H1 (cell line): ENCODE measurements around the gene CD63. TPM values are rescaled to one million over a fixed set of nuclear protein-coding genes. Genes with fewer than 3 reads are reported as not detected.

Source experiments
- CTCF ChIA-PET: fragments of 300-600 bp; sonication (Branson Sonifier 250); formaldehyde crosslinking; loops from one replicate; lab custom pipeline; 2021; ENCODE audit not compliant: partially characterized antibody; lab: Charles Lee
- POLR2A ChIA-PET: fragments of 300-600 bp; sonication (Branson Sonifier 250); formaldehyde crosslinking; loops from one replicate; lab custom pipeline; 2021; ENCODE audit warnings: inconsistent platforms; ENCODE audit not compliant: partially characterized antibody; lab: Charles Lee
- DNase-seq, 2 experiments: peaks; one replicate each; pipeline versions ENCODE4 v3.0.0 to v3.0.0-alpha.2; 2010 to 2022; ENCODE audit warnings: low spot score in 2 of 2, low read depth in 1 of 2, mixed read lengths in 1 of 2
- FAIRE-seq: peaks from 2 replicates; lab custom pipeline; 2011; peaks lifted over from hg19 to GRCh38; lab: Jason Lieb, UNC
- H2AFZ ChIP-seq: 2 replicates; pipeline ENCODE4 v1.8.1; 2012; ENCODE audit warnings: low read length, inconsistent platforms
- H2AK5ac ChIP-seq: 2 replicates; pipeline ENCODE4 v1.6.1; 2013; ENCODE audit warnings: low read depth, low read length
- H2BK120ac ChIP-seq: replicated peaks from 2 replicates; pipeline ENCODE3; 2013; ENCODE audit warnings: low read depth, low read length, inconsistent platforms
- H2BK12ac ChIP-seq: 2 replicates; pipeline ENCODE4 v1.6.1; 2013; ENCODE audit warnings: low read depth, low read length
- H2BK15ac ChIP-seq: 2 replicates; pipeline ENCODE4 v1.6.1; 2013; ENCODE audit warnings: low read length
- H2BK20ac ChIP-seq: 2 replicates; pipeline ENCODE4 v1.6.1; 2013; ENCODE audit warnings: low read length
- H2BK5ac ChIP-seq: 2 replicates; pipeline ENCODE4 v1.6.1; 2013; ENCODE audit warnings: low read depth, low read length
- H3K14ac ChIP-seq: 2 replicates; pipeline ENCODE4 v1.6.1; 2013; ENCODE audit warnings: inconsistent platforms; ENCODE audit not compliant: insufficient read length
- H3K18ac ChIP-seq: 2 replicates; pipeline ENCODE4 v1.6.1; 2013; ENCODE audit warnings: low read length; ENCODE audit errors: extremely low read depth
- H3K23ac ChIP-seq: 2 replicates; pipeline ENCODE4 v1.6.1; 2013; ENCODE audit warnings: inconsistent platforms; ENCODE audit not compliant: insufficient read length
- H3K23me2 ChIP-seq: 2 replicates; pipeline ENCODE4 v1.6.1; 2013; ENCODE audit warnings: low read depth, low read length
- H3K27ac ChIP-seq: 2 replicates; pipeline ENCODE4 v1.6.1; 2011; ENCODE audit warnings: low read depth, low read length, inconsistent platforms
- H3K27me3 ChIP-seq, 4 experiments: replicated peaks in 1 of 4; 1 replicate in 1 of 4; 2 replicates in 3 of 4; pipeline versions ENCODE4 v1.6.1 to v1.8.1; 2011 to 2013; ENCODE audit warnings: low read length in 3 of 4, mild to moderate bottlenecking in 3 of 4, inconsistent platforms in 2 of 4, mixed read lengths in 2 of 4, moderate library complexity in 1 of 4; ENCODE audit not compliant: control insufficient read depth in 3 of 4, insufficient read depth in 3 of 4; ENCODE audit errors: extremely low read depth in 1 of 4
- H3K36me3 ChIP-seq, 4 experiments: 2 replicates each; pipeline versions ENCODE4 v1.6.1 to v1.8.1; 2011 to 2013; ENCODE audit warnings: mild to moderate bottlenecking in 4 of 4, low read length in 3 of 4, moderate library complexity in 2 of 4, control low read depth in 1 of 4, inconsistent platforms in 1 of 4; ENCODE audit not compliant: insufficient read depth in 4 of 4, control insufficient read depth in 2 of 4
- H3K4ac ChIP-seq: replicated peaks from 2 replicates; pipeline ENCODE3; 2013; ENCODE audit warnings: low read length, low read depth, mixed read lengths, inconsistent platforms; ENCODE audit not compliant: insufficient read length
- H3K4me1 ChIP-seq, 4 experiments: replicated peaks in 1 of 4; 1 replicate in 1 of 4; 2 replicates in 3 of 4; pipeline versions ENCODE4 v1.6.1 to v1.8.1; 2011 to 2013; ENCODE audit warnings: low read length in 3 of 4, inconsistent platforms in 2 of 4, mixed read lengths in 1 of 4; ENCODE audit not compliant: insufficient read depth in 4 of 4, control insufficient read depth in 3 of 4
- H3K4me2 ChIP-seq, 2 experiments: 2 replicates each; pipeline versions ENCODE4 v1.6.1 to v1.8.1; 2011 to 2013; ENCODE audit warnings: low read depth in 2 of 2, low read length in 2 of 2, control low read depth in 1 of 2, inconsistent platforms in 1 of 2, mild to moderate bottlenecking in 1 of 2; ENCODE audit not compliant: insufficient read depth in 1 of 2
- H3K4me3 ChIP-seq, 4 experiments: fragments of 200-600, 300-600 bp in 1 of 4; sonication (generic), shearing (Covaris generic), sonication (Bioruptor Twin) in 1 of 4; 2 replicates each; pipeline versions ENCODE4 v1.5.1 to v1.8.1; 2011 to 2016; ENCODE audit warnings: low read length in 4 of 4, low read depth in 3 of 4, control low read depth in 2 of 4, inconsistent platforms in 2 of 4, mild to moderate bottlenecking in 2 of 4, mixed read lengths in 1 of 4, moderate library complexity in 1 of 4; ENCODE audit not compliant: insufficient read depth in 2 of 4; ENCODE audit errors: extremely low read depth in 1 of 4
- H3K56ac ChIP-seq: replicated peaks from 2 replicates; pipeline ENCODE3; 2013; ENCODE audit warnings: low read depth, mild to moderate bottlenecking, mixed read lengths, low read length, inconsistent platforms; ENCODE audit not compliant: insufficient read length
- H3K79me1 ChIP-seq: 2 replicates; pipeline ENCODE4 v1.6.1; 2013; ENCODE audit warnings: low read depth, low read length, control low read depth
- H3K79me2 ChIP-seq, 2 experiments: 2 replicates each; pipeline versions ENCODE4 v1.6.1 to v1.8.1; 2012 to 2013; ENCODE audit warnings: low read length in 2 of 2, mild to moderate bottlenecking in 2 of 2, inconsistent platforms in 1 of 2; ENCODE audit not compliant: insufficient read depth in 2 of 2, control insufficient read depth in 1 of 2
- H3K9ac ChIP-seq, 4 experiments: replicated peaks in 1 of 4; 1 replicate in 1 of 4; 2 replicates in 3 of 4; pipeline versions ENCODE4 v1.6.1 to v1.8.1; 2011 to 2013; ENCODE audit warnings: low read depth in 3 of 4, low read length in 3 of 4, control low read depth in 2 of 4, mild to moderate bottlenecking in 2 of 4, moderate library complexity in 2 of 4, inconsistent platforms in 1 of 4; ENCODE audit errors: extremely low read depth in 1 of 4
- H3K9me3 ChIP-seq, 2 experiments: 2 replicates each; pipeline versions ENCODE4 v1.6.1 to v1.8.1; 2012 to 2013; ENCODE audit warnings: mild to moderate bottlenecking in 2 of 2, moderate library complexity in 2 of 2, control low read depth in 1 of 2, inconsistent platforms in 1 of 2, low read depth in 1 of 2, low read length in 1 of 2, mixed read lengths in 1 of 2; ENCODE audit not compliant: insufficient read depth in 2 of 2
- H4K20me1 ChIP-seq, 2 experiments: replicated peaks in 1 of 2; 2 replicates each; pipeline versions ENCODE3 to v1.8.1; 2011 to 2013; ENCODE audit warnings: inconsistent platforms in 2 of 2, low read length in 2 of 2, mild to moderate bottlenecking in 1 of 2; ENCODE audit not compliant: insufficient read depth in 2 of 2, control insufficient read depth in 1 of 2
- H4K5ac ChIP-seq: 2 replicates; pipeline ENCODE4 v1.6.1; 2013; ENCODE audit warnings: low read length, low read depth, mixed read lengths, inconsistent platforms; ENCODE audit not compliant: insufficient read length
- H4K8ac ChIP-seq: 2 replicates; pipeline ENCODE4 v1.8.0; 2013; ENCODE audit warnings: mild to moderate bottlenecking, moderate library complexity, low read length, inconsistent platforms; ENCODE audit not compliant: insufficient read depth; ENCODE audit errors: extremely low read depth
- H4K91ac ChIP-seq: replicated peaks from 2 replicates; pipeline ENCODE3; 2013; ENCODE audit warnings: low read length, mixed read lengths, inconsistent platforms; ENCODE audit not compliant: insufficient read length
- BACH1 ChIP-seq: IDR thresholded peaks from 2 replicates; pipeline ENCODE4 v1.6.1; 2012; ENCODE audit warnings: low read length, improper control_type of control experiment
- BCL11A ChIP-seq, 2 experiments: IDR thresholded peaks; one replicate each; pipeline ENCODE4 v1.6.1; 2011; ENCODE audit warnings: low read depth in 2 of 2, low read length in 2 of 2, mild to moderate bottlenecking in 2 of 2
- CBX5 ChIP-seq: fragments of 300-800, 300-1000 bp; sonication (generic); IDR thresholded peaks from 2 replicates; pipeline ENCODE4 v1.7.1; 2016; ENCODE audit warnings: antibody characterized with exemption, low read length, low read depth
- CHD1 ChIP-seq: IDR thresholded peaks from 2 replicates; pipeline ENCODE4 v1.6.1; 2012; ENCODE audit warnings: low read depth, low read length, improper control_type of control experiment
- EGR1 ChIP-seq: IDR thresholded peaks from 2 replicates; pipeline ENCODE4 v1.6.1; 2011; ENCODE audit warnings: low read depth, low read length, borderline replicate concordance
- KDM1A ChIP-seq: fragments of 200-600, 300-600 bp; sonication (generic); IDR thresholded peaks from 2 replicates; pipeline ENCODE4 v1.7.1; 2016; ENCODE audit warnings: mild to moderate bottlenecking, low read length, borderline replicate concordance
- RAD21 ChIP-seq, 2 experiments: IDR thresholded peaks in 1 of 2; conservative IDR thresholded peaks in 1 of 2; 2 replicates each; pipeline ENCODE4 v1.6.1; 2011; ENCODE audit warnings: low read depth in 2 of 2, low read length in 2 of 2, improper control_type of control experiment in 1 of 2, inconsistent platforms in 1 of 2, mild to moderate bottlenecking in 1 of 2, moderate library complexity in 1 of 2
- TAF7 ChIP-seq: optimal IDR thresholded peaks from 2 replicates; pipeline ENCODE3; 2011; ENCODE audit warnings: low read depth, mild to moderate bottlenecking, inconsistent platforms, low read length, moderate library complexity, borderline replicate concordance
- YY1 ChIP-seq: IDR thresholded peaks from 2 replicates; pipeline ENCODE4 v1.6.1; 2011; ENCODE audit warnings: low read depth, mild to moderate bottlenecking, low read length
- WGBS, 2 experiments: shearing (Covaris generic) in 1 of 2; methylation state at CpG; one replicate each; pipeline versions ENCODE4 v1.1.6 to v1.1.7; 2013 to 2015; ENCODE audit warnings: low lambda C conversion rate in 2 of 2, mixed read lengths in 2 of 2, inconsistent platforms in 1 of 2, low coverage in 1 of 2, missing lambda C conversion rate in 1 of 2; ENCODE audit not compliant: insufficient replicate concordance in 2 of 2, insufficient coverage in 1 of 2, insufficient read length in 1 of 2; ENCODE audit errors: extremely low coverage in 1 of 2, missing lambda C conversion rate in 1 of 2; 5-methylcytosine and 5-hydroxymethylcytosine counted together
- polyA plus RNA-seq, 7 experiments: library from polyadenylated mRNA; depleted of rRNA in 3 of 7; stranded (reverse) in 5 of 7; unstranded in 2 of 7; fragments of >200 nt in 5 of 7; fragments of 200-250 nt in 2 of 7; gene quantifications; 1 replicate in 5 of 7; 2 replicates in 1 of 7; 4 replicates in 1 of 7; pipeline versions ENCODE4 v1.2.1 to v1.2.3, GENCODE V29; 2011 to 2013; ENCODE audit warnings: missing spikeins in 2 of 7, mixed read lengths in 2 of 7
- total RNA-seq: library from RNA; stranded (reverse); fragmentation: NEBNext Ultra II Directional; extraction: Animal tissue kit (Norgen Biotek cat#: 25700); gene quantifications from 2 replicates; pipeline ENCODE4 v1.2.1, GENCODE V29; 2021

CD63 gene
- total and polyA plus RNA-seq, 2 of the 8 experiments (the other 6 are each of a cell fraction or from before 2014, with no cell fraction given): 440 to 526 TPM

GRCh38 chr12:55777856-55778255 is 49.0 kb upstream of the CD63 start:
- H4K20me1 ChIP-seq: peaks cover 0 to 3% of the 10 kb centered on the region in 2 experiments
- H2BK12ac ChIP-seq: no peak overlapping the region
- no peak for TF ChIP-seq EGR1
- no peak for TF ChIP-seq CHD1
- TF ChIP-seq TAF7: no peak
- TF ChIP-seq KDM1A: no peak
- no peak for TF ChIP-seq BCL11A (IDR thresholded peaks at IDR 0.05; ENCODE audit: low read depth in 2 of 2, low read length in 2 of 2)
- TF ChIP-seq YY1: no peak
- TF ChIP-seq BACH1: no peak
- TF ChIP-seq CBX5: no peak
- TF ChIP-seq RAD21 (IDR thresholded peaks at IDR 0.05 in 1 of 2, conservative IDR thresholded peaks at IDR 0.05 in 1 of 2; ENCODE audit: low read depth in 2 of 2, low read length in 2 of 2): no peak
- no peaks in the 10 kb centered on the region for H3K79me2 ChIP-seq
- no peak overlapping the region for H3K9ac ChIP-seq
- no peak overlapping the region for H3K14ac ChIP-seq
- H2AK5ac ChIP-seq: no peak overlapping the region
- H3K4me3 ChIP-seq: no peak overlapping the region
- peaks cover 2 to 60% (median 15%) of the 10 kb centered on the region in 4 experiments for H3K36me3 ChIP-seq
- H2BK5ac ChIP-seq: no peak overlapping the region
- no peak overlapping the region for H3K4ac ChIP-seq
- H4K5ac ChIP-seq: no peak overlapping the region
- DNase-seq: no peak
- no peaks in the 10 kb centered on the region for H3K9me3 ChIP-seq
- H3K79me1 ChIP-seq: no peaks in the 10 kb centered on the region
- no peak overlapping the region for H4K91ac ChIP-seq
- POLR2A ChIA-PET: interaction anchor here (0.8 to 46.5 kb wide), 3 partner anchors 9 to 34 kb away, joined by 3 to 809 read pairs (median 23); partner anchors contain the start of genes CD63 and GDF11
- no peak overlapping the region for H3K27ac ChIP-seq
- H2AFZ ChIP-seq: no peak overlapping the region
- no peak overlapping the region for H2BK20ac ChIP-seq
- H3K4me2 ChIP-seq: no peak overlapping the region
- H2BK120ac ChIP-seq: no peak overlapping the region
- no peak overlapping the region for H3K56ac ChIP-seq
- no peaks in the 10 kb centered on the region for H3K27me3 ChIP-seq
- H3K4me1 ChIP-seq: no peaks in the 10 kb centered on the region
- no peaks in the 10 kb centered on the region; the same call in 1 of the 2 replicates for H3K23me2 ChIP-seq
- CTCF ChIA-PET: interaction anchor here (0.8 to 3.1 kb wide), 5 partner anchors 9 to 40 kb away, joined by 3 to 17 read pairs (median 3); no protein-coding TSS in a partner anchor
- no peak overlapping the region for H3K23ac ChIP-seq
- no peak overlapping the region for H2BK15ac ChIP-seq
- 94% methylated on average over 3 of the region's 3 CpGs; no CpG with 5 or more reads in 1 of the 2 experiments for WGBS, 2 experiments
- no peak for FAIRE-seq
- H4K8ac ChIP-seq: no peak overlapping the region
- H3K18ac ChIP-seq: no peak overlapping the region
